Activated CD4-positive, CD25-positive, alpha-beta regulatory T cell treated with anti-CD3 and anti-CD28 coated beads, Interleukin-2, amount 50 U/mL, for 16 hours (primary cell): ENCODE results near the gene KRTAP3-3.
"Not testable (repeated sequence)": the region's sequence is repeated elsewhere in the genome, so short reads cannot be mapped to it uniquely, and the experiment has no call there.

ENCODE experiments used
- DNase-seq: peaks from one replicate; pipeline ENCODE4 v3.0.0-alpha.2; 2020; ENCODE audit warnings: low read depth, low spot score

KRTAP3-3 gene

DNA sequence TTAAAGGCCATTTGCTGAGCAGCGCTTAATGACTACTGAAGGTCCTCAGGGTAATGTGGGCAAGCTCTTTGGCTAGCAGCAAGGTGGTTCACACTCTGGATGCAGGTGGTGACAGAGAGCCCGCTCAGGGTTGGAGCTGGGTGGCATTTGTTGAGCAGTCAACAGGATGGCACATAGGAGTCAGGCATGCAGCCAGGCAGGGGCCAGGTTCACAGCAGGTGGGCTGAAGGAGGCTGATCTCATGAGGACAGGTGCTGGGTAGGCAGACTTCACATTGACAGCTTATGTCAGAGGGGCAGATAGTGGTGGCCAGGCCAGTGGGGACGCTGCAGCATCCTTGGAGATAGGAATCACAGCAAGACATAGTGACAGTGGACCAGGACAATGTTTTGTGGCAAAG, 10.4 kb upstream of the KRTAP3-3 start:
- DNase-seq = no peak

DNA sequence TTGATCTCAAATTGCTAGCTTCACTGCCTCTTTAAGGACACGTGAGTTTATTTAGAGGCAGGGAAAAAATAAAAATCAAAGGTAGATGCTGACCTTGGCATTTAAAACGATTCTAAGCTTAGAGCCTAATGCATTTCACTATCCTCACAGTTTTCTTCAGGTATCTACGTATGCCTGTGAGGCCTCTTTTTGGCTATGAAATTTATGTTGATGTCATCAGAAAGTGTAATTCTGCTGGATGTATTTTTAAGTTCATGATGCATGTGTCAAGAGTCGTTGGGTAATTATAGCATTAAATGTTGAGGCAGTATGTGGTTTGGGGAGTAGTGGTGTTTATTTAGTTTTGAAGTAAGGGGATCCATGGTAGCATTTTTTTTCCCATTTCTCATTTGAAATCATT, 10.0 kb upstream of the KRTAP3-3 start:
- DNase-seq = no peak

DNA sequence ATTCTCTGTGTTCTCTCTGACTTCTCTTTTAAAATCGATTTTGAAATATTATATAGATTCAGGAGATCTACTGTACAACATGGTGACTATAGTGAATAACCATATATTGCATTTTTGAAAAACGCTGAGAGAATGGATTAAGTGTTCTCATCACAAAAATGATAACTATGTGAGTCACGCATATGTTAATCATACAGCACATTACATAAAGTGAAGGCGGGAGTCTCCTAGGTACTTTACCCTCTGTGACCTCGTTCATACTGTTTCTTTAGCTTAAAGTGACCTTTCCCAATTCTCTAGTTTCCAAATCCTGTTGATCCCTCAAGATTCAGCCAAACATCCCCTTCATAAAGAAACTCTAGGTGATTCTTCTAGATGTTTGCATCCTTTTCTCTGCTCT, 8.8 kb upstream of the KRTAP3-3 start:
- no peak for DNase-seq

GRCh38 chr17:41001795-41002194, 7.8 kb upstream of the KRTAP3-3 start:
- DNase-seq = no peak

GRCh38 chr17:40999563-40999962, 5.6 kb upstream of the KRTAP3-3 start, which contains the start of gene KRTAP3-2:
KRTAP3-2 (minus strand) TSS chr17:40999906; CDS start chr17:40999853, 53 bp downstream.
- DNase-seq = not testable (repeated sequence)

DNA sequence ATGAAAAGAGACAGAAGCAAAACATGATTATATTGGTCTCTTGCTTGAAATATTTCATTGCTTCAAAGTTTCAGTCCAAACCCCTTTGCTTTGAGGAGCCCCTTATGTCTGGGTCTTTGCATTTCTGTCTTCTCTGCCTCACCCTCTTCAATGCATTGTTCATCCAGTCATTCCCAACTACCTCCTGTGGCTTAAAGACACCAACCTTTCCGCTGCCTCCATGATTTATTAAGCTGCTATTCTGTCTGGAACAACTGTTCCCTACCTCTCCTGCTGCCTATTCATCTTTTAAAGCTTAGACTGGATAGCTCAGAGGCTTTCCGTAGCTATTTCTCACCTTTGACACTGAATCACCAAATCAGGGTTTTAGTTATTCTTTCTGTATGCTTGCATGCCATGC, 3.4 kb upstream of the KRTAP3-3 start:
- no peak for DNase-seq

GRCh38 chr17:40996829-40997228, 2.9 kb upstream of the KRTAP3-3 start:
- DNase-seq = no peak

DNA sequence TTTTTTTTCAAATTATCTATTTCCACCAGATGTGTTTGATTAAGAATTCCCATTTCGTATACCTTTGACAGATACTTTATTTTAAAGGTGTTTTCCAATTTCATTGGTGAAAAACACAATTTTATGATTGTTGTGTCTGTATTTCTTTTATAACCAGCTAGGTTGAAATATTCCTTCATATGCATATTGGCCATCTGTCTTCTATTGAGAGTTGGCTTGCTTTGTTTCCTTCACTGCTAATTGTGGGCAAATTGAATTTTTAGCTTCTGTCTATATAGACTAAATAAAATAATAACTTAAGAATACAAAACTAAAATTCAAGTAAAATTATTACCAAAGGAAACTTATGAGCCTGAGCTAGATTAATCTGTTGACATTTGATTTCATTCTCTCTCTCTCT, 1.2 kb upstream of the KRTAP3-3 start:
- DNase-seq = no peak

DNA sequence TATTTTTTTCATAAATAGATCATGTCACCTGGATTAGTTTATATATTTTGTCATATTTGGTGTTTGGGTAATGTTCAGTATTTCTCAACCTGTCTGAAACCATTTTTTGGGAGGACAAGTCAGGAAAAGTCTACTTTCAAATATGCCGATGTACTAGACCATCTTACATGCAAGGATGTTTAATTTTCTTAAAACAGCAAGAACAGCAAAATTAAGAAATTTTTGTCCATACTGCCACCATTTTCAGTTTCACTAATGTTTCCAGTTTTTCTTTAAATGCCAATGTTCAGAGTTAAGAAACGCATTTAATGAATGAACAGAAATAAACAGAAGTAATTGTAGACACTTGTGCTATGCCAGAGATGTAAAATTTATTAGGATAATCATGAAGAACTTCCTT, 880 bp downstream of the KRTAP3-3 start:
- no peak for DNase-seq

- no peak for DNase-seq
Observed at GRCh38 chr17:40992666-40993065, 1.3 kb downstream of the KRTAP3-3 start.

GRCh38 chr17:40986920-40987319, 7.0 kb downstream of the KRTAP3-3 start:
- DNase-seq = no peak

DNA sequence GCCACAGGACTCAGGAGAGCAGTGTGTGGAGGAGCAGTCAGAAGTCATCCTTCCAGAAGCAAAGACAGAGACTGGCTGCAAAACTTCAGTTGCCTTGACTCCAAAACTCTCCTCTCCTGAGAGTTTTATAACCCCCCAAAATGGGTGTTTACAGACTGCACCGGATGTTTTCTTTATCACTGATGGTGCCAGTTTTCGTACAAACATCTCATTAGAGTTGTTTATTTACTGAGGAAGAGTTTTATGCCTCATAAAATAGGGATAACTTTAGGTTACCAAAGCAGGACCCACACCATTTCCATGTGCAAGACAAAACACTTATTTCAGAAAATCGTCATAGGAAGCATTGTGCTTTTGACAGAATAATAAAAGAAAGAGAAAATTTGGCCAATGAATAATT, 9.7 kb downstream of the KRTAP3-3 start, which contains the start of gene KRT40:
Gene KRT40 (minus strand): TSS at position 101 of the 400 bp plus-strand sequence. CDS start 53 bp downstream, at position 48.
- DNase-seq = no peak

DNA sequence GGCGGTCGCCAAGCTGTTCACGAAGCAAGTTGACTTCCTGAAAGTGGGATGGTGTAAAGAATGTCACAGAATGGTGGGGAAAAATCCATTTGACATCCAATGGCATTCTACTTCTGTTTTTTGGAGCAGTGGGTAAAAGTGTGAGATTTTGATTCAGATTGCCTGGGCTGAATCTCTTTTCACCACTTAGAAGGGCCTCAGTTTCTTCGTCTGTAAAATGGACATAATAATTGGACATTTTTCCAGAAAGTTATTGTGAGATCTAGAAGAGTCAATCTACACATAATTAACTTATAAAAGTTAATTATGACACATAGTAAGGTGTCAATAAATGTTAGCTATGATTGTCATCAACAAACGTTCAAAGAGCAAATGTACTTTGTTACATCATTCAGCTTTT, 12.8 kb downstream of the KRTAP3-3 start:
- no peak for DNase-seq

DNA sequence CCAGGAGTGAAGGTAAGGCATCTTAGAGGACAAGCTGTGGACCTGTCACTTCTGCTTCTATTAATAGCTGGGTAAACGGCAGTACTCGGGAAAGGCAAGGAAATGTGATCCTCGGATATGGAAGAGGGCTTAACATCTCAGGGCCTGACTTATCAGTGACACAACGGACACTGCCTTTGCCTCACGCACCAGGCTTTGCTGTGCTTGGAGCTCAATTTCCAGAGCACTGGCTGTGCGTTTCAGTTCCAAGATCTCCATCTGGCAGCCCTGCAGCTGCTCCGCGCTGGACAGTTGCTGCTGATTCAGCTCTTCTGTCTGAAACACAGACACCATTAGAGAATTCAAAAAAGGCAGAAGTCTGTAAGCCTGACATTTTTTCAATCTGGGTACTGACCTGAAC, 13.4 kb downstream of the KRTAP3-3 start:
- DNase-seq = no peak

DNA sequence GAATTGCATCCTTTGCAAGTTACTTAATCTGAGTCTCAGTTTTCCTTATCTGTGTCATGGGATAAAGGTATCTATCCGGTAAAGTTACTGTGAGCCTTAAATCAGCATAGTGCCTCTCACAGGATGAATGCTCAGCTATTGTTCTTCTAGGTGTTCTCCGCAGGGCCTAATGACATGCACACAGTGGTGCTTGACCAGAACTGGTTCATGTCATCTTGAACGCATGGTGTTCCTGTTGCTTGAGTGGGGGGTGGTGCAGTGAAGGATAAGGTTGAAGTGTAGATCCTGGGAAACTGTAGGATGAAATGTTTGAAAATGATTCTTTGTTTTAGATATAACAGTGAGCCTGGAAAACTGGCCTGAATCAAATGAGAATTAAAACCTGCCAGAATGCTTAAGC, 13.8 kb downstream of the KRTAP3-3 start:
- no peak for DNase-seq

DNA sequence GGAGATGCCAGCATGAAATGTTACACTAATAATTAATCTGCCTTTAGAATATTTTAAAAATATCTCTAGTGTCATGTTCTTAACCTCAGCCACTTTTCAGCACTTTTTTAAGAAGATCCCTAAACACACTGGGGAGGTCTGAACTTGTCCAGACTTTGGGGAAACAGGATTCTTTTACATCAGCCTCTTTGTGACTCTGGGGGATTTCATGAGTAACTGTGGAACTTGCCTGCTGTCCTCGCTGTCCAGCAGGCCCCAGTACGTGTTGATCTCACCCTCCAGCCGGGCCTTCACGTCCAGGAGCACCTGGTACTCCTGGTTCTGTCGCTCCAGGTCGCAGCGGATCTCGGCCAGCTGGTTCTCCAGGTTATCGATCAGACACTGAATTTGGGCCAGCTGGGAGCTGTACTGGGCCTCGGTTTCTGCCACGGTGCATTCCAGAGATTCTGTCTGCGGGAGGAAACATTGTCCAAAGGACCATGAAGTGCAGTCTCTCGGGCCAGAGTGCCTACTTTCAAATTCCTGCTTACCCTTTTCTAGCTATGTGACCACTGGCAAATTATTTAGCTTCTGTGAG, 15.3 kb downstream of the KRTAP3-3 start:
- no peak for DNase-seq

GRCh38 chr17:40975516-40975915, 18.4 kb downstream of the KRTAP3-3 start:
- no peak for DNase-seq

DNA sequence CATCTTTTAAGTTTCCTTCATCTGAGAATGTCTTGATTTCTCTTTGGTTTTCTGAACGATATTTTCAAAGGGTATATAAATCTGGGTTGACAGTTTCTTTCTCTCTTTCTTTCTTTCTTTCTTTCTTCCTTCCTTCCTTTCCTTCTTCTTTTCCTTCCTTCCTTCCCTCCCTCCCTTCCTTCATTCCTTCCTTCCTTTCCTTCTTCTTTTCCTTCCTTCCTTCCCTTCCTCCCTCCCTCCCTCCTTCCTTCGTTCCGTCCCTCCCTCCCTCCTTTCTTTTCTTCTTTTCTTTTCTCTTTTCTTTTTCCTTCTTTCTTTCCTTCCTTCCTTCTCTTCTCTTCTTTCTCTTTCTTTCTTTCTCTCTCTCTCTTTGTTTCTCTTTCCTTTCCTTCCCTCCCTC, 19.6 kb downstream of the KRTAP3-3 start:
- DNase-seq = no peak

- no peak for DNase-seq
Observed at GRCh38 chr17:40967582-40967981, 26.4 kb downstream of the KRTAP3-3 start.

DNA sequence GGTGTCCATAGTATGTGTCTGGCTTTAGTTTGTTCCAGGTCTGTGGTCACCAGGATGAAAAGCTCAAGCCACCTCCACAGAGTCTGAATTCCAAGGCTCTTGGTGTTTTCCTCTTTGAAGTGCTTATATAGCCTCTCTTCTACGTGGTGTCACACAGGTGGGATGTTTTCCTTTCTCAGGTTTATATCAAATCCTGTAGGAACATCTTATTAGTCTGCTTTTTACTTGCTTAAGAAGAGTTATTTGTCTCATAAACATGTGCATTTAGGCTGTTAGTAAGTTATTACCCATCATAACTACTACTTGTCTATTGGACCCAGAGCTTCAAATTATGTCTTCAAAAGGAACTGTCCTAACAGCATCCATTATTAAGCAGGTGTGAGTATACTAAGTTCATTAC, 27.1 kb downstream of the KRTAP3-3 start, which contains the start of gene KRT39:
Gene KRT39 (minus strand): TSS at position 101 of the 400 bp plus-strand sequence. CDS start 92 bp downstream, at position 9.
- DNase-seq = no peak

DNA sequence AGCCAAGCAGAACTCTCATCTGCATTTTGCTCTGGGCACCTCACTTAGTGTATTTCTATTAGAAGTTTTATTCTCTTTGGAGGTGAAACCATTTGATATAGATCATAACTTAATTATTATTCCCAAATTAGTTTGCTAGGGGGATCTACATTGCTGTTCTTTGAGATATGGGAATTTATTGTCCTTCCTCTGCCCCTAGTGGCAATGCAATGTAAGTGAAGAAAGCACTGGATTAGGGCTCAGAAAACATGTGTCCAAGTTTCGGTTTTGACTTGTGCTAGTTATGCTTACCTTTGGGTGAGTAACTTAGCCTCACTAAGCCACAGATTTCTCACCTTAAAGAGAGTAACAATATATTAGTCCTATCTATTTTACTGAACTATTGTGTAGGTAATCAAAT, 30.1 kb downstream of the KRTAP3-3 start:
- DNase-seq = no peak

DNA sequence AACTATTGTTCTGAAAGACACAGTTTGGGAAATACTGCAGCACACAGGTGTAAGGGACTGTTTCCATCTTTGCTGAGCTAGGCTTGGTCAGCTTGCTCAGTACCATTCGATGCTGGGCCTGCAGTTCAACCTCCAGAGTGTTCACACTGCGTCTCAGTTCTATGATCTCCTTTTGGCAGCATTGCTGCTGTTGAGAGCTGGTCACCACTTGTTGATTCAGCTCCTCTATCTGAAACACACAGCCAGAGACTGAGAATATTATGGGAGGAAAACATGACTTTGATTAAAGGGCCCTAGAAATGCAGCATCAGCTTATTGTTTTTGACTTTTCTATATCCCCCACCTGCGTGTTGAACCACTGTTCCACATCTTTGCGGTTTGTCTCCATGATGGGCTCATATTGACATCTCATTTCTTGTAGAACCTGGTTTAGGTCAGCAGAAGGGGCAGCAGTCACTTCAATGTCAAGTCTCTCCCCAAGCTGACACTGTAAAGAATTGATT, 31.9 kb downstream of the KRTAP3-3 start:
- no peak for DNase-seq

GRCh38 chr17:40961591-40961990, 32.4 kb downstream of the KRTAP3-3 start:
- no peak for DNase-seq

DNA sequence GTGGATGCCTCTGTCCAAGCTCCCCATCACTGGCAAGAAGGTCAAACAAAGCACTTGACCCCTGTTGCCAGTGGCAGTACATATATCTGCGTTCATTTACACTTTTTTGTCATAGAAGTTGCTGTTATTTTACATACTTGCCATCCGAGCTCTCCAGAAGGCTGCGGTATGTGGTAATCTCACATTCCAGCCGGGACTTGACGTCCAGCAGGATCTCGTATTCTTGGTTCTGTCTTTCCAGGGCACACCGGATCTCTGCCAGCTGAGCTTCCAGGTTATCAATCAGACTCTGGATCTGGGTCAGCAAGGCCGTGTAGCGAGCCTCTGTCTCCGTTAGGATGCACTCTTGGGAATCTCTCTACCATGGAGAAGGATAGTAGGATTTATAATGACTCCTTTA, 33.8 kb downstream of the KRTAP3-3 start:
- DNase-seq = no peak
